HG02840 (cell line): Measurements from ENCODE around the gene ALLC.

Experiments used
- ATAC-seq: cut with Tn5 transposase; IDR thresholded peaks from one replicate; pipeline ENCODE4 v1.9.1; 2021; ENCODE audit warnings: mild to moderate bottlenecking, moderate library complexity, moderate number of reproducible peaks; ENCODE audit not compliant: unreplicated experiment, low FRiP score

The ALLC gene

GRCh38 chr2:3674066-3674845, 16.3 kb downstream of the ALLC start:
- ATAC-seq, result no peak

GRCh38 chr2:3675687-3676086, 17.7 kb downstream of the ALLC start:
- ATAC-seq, result no peak

GRCh38 chr2:3677436-3677835, 19.4 kb downstream of the ALLC start:
- no peak for ATAC-seq

- ATAC-seq, result no peak
Observed at GRCh38 chr2:3678212-3678611, 20.2 kb downstream of the ALLC start.

- no peak for ATAC-seq
Observed at GRCh38 chr2:3679180-3679579, 21.2 kb downstream of the ALLC start.

GRCh38 chr2:3679616-3680393, 21.8 kb downstream of the ALLC start:
- ATAC-seq, result no peak

GRCh38 chr2:3680548-3681345, 22.7 kb downstream of the ALLC start:
- ATAC-seq, result no peak

- no peak for ATAC-seq
Observed at GRCh38 chr2:3681625-3682024, 23.6 kb downstream of the ALLC start.

GRCh38 chr2:3682811-3683210, 24.8 kb downstream of the ALLC start:
- ATAC-seq, result no peak

GRCh38 chr2:3683748-3684454, 25.9 kb downstream of the ALLC start:
- ATAC-seq, result no peak

GRCh38 chr2:3689998-3690748, 32.2 kb downstream of the ALLC start:
- no peak for ATAC-seq

- ATAC-seq, result no peak
Observed at GRCh38 chr2:3692375-3692774, 34.4 kb downstream of the ALLC start.

- no peak for ATAC-seq
Observed at GRCh38 chr2:3696545-3696944, 38.5 kb downstream of the ALLC start.

- ATAC-seq, result no peak
Observed at GRCh38 chr2:3701071-3701470, 43.1 kb downstream of the ALLC start.

GRCh38 chr2:3703236-3703756, 45.3 kb downstream of the ALLC start, which contains the start of gene DCDC2C:
DCDC2C (plus strand) TSS chr2:3703575; CDS start chr2:3703752, 177 bp downstream.
- ATAC-seq, result no peak

GRCh38 chr2:3703757-3704355, 45.9 kb downstream of the ALLC start:
- no peak for ATAC-seq

GRCh38 chr2:3704692-3705091, 46.7 kb downstream of the ALLC start:
- ATAC-seq, result no peak

GRCh38 chr2:3705782-3706181, 47.8 kb downstream of the ALLC start:
- ATAC-seq, result no peak

- no peak for ATAC-seq
Observed at GRCh38 chr2:3706892-3707291, 48.9 kb downstream of the ALLC start.
